Measurements from ENCODE around the gene OLA1. TPM values are rescaled to one million over a fixed set of nuclear protein-coding genes. Genes with fewer than 3 reads are reported as not detected.

Gene OLA1
- total and polyA plus RNA-seq, 9 of the 15 experiments (the other 6 are each of a cell fraction or from before 2014, with no cell fraction given) = 208 to 353 (median 225) TPM

DNA sequence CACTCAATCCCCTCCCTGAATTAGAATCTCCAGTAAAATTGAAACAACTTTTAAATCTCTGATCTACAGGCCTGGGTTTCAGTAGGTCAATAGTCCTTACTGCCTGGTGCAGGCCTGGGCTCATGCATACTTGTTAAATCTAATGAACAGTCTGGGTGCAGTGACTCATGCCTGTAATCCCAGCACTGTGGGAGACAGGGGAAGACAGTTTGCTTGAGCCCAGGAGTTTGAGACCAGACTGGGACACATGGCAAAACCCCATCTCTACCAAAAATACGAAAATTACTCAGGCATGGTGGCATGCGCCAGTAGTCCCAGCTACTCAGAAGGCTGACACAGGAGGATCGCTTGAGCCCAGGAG lies 188.5 kb downstream of the OLA1 start:
- H3K27me3 ChIP-seq (ENCODE audit: control insufficient read depth in 2 of 2, insufficient read depth in 2 of 2, low read length in 2 of 2) = no peaks in the 10 kb centered on the region
- no peaks in the 10 kb centered on the region for H4K20me1 ChIP-seq (replicated peaks; ENCODE audit: control insufficient read depth, insufficient read depth, low read length)
- 66% methylated on average over 3 of the region's 3 CpGs for WGBS (ENCODE audit: insufficient coverage, low coverage, missing lambda C conversion rate)
- H3K9me1 ChIP-seq (ENCODE audit: control insufficient read depth, insufficient read depth, low read length) = no peaks in the 10 kb centered on the region
- H3K27ac ChIP-seq (ENCODE audit: extremely low read depth, low read depth, low read length) = peak overlapping the region; percentile 71; the same call in 2 of the 3 replicates
- intact Hi-C loops (cut with micrococcal nuclease) = no loop called here
- peak in 1 of 4 experiments; percentile 42 for DNase-seq (ENCODE audit: extremely low read depth in 1 of 4, low spot score in 3 of 4)
- no peak for FAIRE-seq
- H3K79me2 ChIP-seq (ENCODE audit: control insufficient read depth, insufficient read depth, low read length) = no peaks in the 10 kb centered on the region
- peaks cover 5% of the 10 kb centered on the region for H3K9me3 ChIP-seq (replicated peaks; ENCODE audit: control insufficient read depth, insufficient read depth, low read depth, low read length)
- no TSS peak for BruUV-seq (replicated peaks)
- H3K4me3 ChIP-seq = no peak overlapping the region
- peak overlapping the region; percentile 22; the same call in 1 of the 2 replicates for H3K4me2 ChIP-seq (ENCODE audit: insufficient read depth, low read length)
- CTCF ChIA-PET (ENCODE audit: low intra/inter-chr PET ratio) = no interaction called here
- in situ Hi-C loops (cut with MboI) = no loop called here
- no peak overlapping the region for H3K9ac ChIP-seq (ENCODE audit: insufficient read depth in 1 of 2, low read depth in 2 of 2, low read length in 2 of 2)
- POLR2A ChIA-PET = interaction anchor here (1.4 to 1.6 kb wide), 2 partner anchors 8 to 10 kb away, joined by 3 to 6 read pairs; no protein-coding TSS in a partner anchor
- H3K36me3 ChIP-seq (ENCODE audit: control insufficient read depth, insufficient read depth, low read length) = no peaks in the 10 kb centered on the region
- peak; percentile 60 for ATAC-seq
- H3K4me1 ChIP-seq (replicated peaks in 1 of 2; ENCODE audit: control insufficient read depth in 2 of 2, insufficient read depth in 2 of 2, low read length in 2 of 2) = peaks cover 4 to 20% of the 10 kb centered on the region in 2 experiments; a peak in 3 of 5 replicates
- peak overlapping the region; percentile 77 for H2AFZ ChIP-seq (ENCODE audit: low read depth, low read length)
- TF ChIP-seq ZNF217 (CRISPR knock-in tag; IDR thresholded peaks at IDR 0.05) = no peak
- TF ChIP-seq ATF1 (CRISPR knock-in tag; IDR thresholded peaks at IDR 0.05) = no peak
- TF ChIP-seq ATF1 (tag; IDR thresholded peaks at IDR 0.05) = no peak
- TF ChIP-seq, protein P1, sequence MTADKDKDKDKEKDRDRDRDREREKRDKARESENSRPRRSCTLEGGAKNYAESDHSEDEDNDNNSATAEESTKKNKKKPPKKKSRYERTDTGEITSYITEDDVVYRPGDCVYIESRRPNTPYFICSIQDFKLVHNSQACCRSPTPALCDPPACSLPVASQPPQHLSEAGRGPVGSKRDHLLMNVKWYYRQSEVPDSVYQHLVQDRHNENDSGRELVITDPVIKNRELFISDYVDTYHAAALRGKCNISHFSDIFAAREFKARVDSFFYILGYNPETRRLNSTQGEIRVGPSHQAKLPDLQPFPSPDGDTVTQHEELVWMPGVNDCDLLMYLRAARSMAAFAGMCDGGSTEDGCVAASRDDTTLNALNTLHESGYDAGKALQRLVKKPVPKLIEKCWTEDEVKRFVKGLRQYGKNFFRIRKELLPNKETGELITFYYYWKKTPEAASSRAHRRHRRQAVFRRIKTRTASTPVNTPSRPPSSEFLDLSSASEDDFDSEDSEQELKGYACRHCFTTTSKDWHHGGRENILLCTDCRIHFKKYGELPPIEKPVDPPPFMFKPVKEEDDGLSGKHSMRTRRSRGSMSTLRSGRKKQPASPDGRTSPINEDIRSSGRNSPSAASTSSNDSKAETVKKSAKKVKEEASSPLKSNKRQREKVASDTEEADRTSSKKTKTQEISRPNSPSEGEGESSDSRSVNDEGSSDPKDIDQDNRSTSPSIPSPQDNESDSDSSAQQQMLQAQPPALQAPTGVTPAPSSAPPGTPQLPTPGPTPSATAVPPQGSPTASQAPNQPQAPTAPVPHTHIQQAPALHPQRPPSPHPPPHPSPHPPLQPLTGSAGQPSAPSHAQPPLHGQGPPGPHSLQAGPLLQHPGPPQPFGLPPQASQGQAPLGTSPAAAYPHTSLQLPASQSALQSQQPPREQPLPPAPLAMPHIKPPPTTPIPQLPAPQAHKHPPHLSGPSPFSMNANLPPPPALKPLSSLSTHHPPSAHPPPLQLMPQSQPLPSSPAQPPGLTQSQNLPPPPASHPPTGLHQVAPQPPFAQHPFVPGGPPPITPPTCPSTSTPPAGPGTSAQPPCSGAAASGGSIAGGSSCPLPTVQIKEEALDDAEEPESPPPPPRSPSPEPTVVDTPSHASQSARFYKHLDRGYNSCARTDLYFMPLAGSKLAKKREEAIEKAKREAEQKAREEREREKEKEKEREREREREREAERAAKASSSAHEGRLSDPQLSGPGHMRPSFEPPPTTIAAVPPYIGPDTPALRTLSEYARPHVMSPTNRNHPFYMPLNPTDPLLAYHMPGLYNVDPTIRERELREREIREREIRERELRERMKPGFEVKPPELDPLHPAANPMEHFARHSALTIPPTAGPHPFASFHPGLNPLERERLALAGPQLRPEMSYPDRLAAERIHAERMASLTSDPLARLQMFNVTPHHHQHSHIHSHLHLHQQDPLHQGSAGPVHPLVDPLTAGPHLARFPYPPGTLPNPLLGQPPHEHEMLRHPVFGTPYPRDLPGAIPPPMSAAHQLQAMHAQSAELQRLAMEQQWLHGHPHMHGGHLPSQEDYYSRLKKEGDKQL (CRISPR knock-in tag; IDR thresholded peaks at IDR 0.05; ENCODE audit: borderline replicate concordance) = no peak
- TF ChIP-seq DDX20 (tag; IDR thresholded peaks at IDR 0.05; ENCODE audit: low read depth) = no peak
- no peak for TF ChIP-seq BHLHE40 (IDR thresholded peaks at IDR 0.05; ENCODE audit: low read length)
- no peak for TF ChIP-seq KLF10 (CRISPR knock-in tag; IDR thresholded peaks at IDR 0.05)
- no peak for TF ChIP-seq L3MBTL2 (IDR thresholded peaks at IDR 0.05)
- no peak for TF ChIP-seq ZNF445 (CRISPR knock-in tag; IDR thresholded peaks at IDR 0.05; ENCODE audit: low read depth)
- TF ChIP-seq, protein P2, sequence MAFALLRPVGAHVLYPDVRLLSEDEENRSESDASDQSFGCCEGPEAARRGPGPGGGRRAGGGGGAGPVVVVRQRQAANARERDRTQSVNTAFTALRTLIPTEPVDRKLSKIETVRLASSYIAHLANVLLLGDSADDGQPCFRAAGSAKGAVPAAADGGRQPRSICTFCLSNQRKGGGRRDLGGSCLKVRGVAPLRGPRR (CRISPR knock-in tag; IDR thresholded peaks at IDR 0.05) = peak; percentile 53; the same call in 1 of the 2 replicates
- no peak for TF ChIP-seq ZNF583 (CRISPR knock-in tag; IDR thresholded peaks at IDR 0.05)
- TF ChIP-seq RFX7 (CRISPR knock-in tag; IDR thresholded peaks at IDR 0.05) = no peak
- 0 out of 2 replicates have a peak, but pooled peaks have one; percentile 10 for TF ChIP-seq ZNF263 (CRISPR knock-in tag; IDR thresholded peaks at IDR 0.05; ENCODE audit: borderline replicate concordance)
- peak; percentile 62; the same call in 1 of the 2 replicates for TF ChIP-seq JUND (IDR thresholded peaks at IDR 0.05; ENCODE audit: borderline replicate concordance, low read depth, low read length)
- TF ChIP-seq JUND (tag; IDR thresholded peaks at IDR 0.05; ENCODE audit: borderline replicate concordance, low read depth, low read length) = no peak; the same call in 2 of the 3 replicates
- TF ChIP-seq RFX1 (IDR thresholded peaks at IDR 0.05) = 0 out of 2 replicates have a peak, but pooled peaks have one; percentile 4

Data from K562 (cell line).